HepG2 (cell line): ENCODE data around the gene CNTD1. TPM values are rescaled to one million over a fixed set of nuclear protein-coding genes. Genes with fewer than 3 reads are reported as not detected.

ENCODE experiments used
- ATAC-seq: fragments of 200-7000 bp; cut with Tn5 transposase; 3 replicates; pipeline ENCODE4 v1.9.1; 2020; ENCODE audit warnings: mild to moderate bottlenecking, moderate library complexity
- BruUV-seq: library from RNA; stranded (reverse); fragments of 400-500 nt; replicated peaks from 2 replicates; lab custom pipeline; 2021; lab: Mats Ljungman, UMichigan
- CTCF ChIA-PET: fragments of 300-600 bp; formaldehyde crosslinking; extraction: SDS; loops from one replicate; lab custom pipeline; 2021; ENCODE audit warnings: low total read pairs, inconsistent platforms, low intra/inter-chr PET ratio; lab: Yijun Ruan, JAX
- POLR2A ChIA-PET: fragments of 350-600 bp; sonication (Branson Sonifier 250); formaldehyde crosslinking; loops from one replicate; lab custom pipeline; 2020; ENCODE audit warnings: antibody characterized with exemption, inconsistent platforms; lab: Yijun Ruan, JAX
- DNase-seq: peaks from one replicate; pipeline ENCODE4 v3.0.0-alpha.2; 2015; ENCODE audit warnings: low spot score
- FAIRE-seq: peaks from 3 replicates; lab custom pipeline; 2011; peaks lifted over from hg19 to GRCh38; lab: Jason Lieb, UNC
- H2AFZ ChIP-seq: one replicate; pipeline ENCODE4 v1.6.1; 2011; ENCODE audit warnings: low read length, inconsistent platforms
- H3K27ac ChIP-seq: fragments of 300-600 bp; 3 replicates; pipeline ENCODE4 v1.8.0; 2011; ENCODE audit warnings: mixed run types, mild to moderate bottlenecking, mixed read lengths, low read length, inconsistent platforms; ENCODE audit not compliant: insufficient read depth; ENCODE audit errors: extremely low read length
- H3K27me3 ChIP-seq, 2 experiments: fragments of 200-600 bp in 1 of 2; 2 replicates in 1 of 2; 3 replicates in 1 of 2; pipeline versions ENCODE4 v1.6.0 to v1.8.0; 2011; ENCODE audit warnings: low read length in 2 of 2, mild to moderate bottlenecking in 2 of 2, moderate library complexity in 2 of 2, inconsistent platforms in 1 of 2; ENCODE audit not compliant: insufficient read depth in 2 of 2, control insufficient read depth in 1 of 2
- H3K36me3 ChIP-seq, 2 experiments: fragments of 200-600 bp in 1 of 2; replicated peaks in 1 of 2; 2 replicates in 1 of 2; 3 replicates in 1 of 2; pipeline versions ENCODE4 v1.5.1 to v1.8.0; 2011; ENCODE audit warnings: low read length in 2 of 2, inconsistent platforms in 1 of 2; ENCODE audit not compliant: insufficient read depth in 2 of 2, control insufficient read depth in 1 of 2
- H3K4me1 ChIP-seq: 2 replicates; pipeline ENCODE4 v1.5.1; 2012; ENCODE audit warnings: low read length, inconsistent platforms; ENCODE audit not compliant: insufficient read depth
- H3K4me2 ChIP-seq: 2 replicates; pipeline ENCODE4 v1.6.0; 2011; ENCODE audit warnings: low read depth, low read length, inconsistent platforms
- H3K4me3 ChIP-seq, 3 experiments: fragments of 200-600 bp in 1 of 3; sonication (generic), shearing (Covaris generic) in 1 of 3; replicated peaks in 1 of 3; 2 replicates each; pipeline ENCODE4 v1.5.1; 2011 to 2016; ENCODE audit warnings: low read length in 3 of 3, inconsistent platforms in 2 of 3, low read depth in 2 of 3, mild to moderate bottlenecking in 2 of 3, control low read depth in 1 of 3, mixed read lengths in 1 of 3; ENCODE audit not compliant: insufficient read depth in 1 of 3
- H3K79me2 ChIP-seq: one replicate; pipeline ENCODE4 v1.6.1; 2011; ENCODE audit warnings: low read length, inconsistent platforms; ENCODE audit not compliant: insufficient read depth
- H3K9ac ChIP-seq: 2 replicates; pipeline ENCODE4 v1.6.0; 2011; ENCODE audit warnings: mild to moderate bottlenecking, low read depth, low read length, inconsistent platforms; ENCODE audit not compliant: insufficient read depth
- H3K9me3 ChIP-seq: 2 replicates; pipeline ENCODE4 v1.5.1; 2012; ENCODE audit warnings: mild to moderate bottlenecking, low read length
- H4K20me1 ChIP-seq: 2 replicates; pipeline ENCODE4 v1.6.0; 2011; ENCODE audit warnings: inconsistent platforms, mild to moderate bottlenecking, low read length, moderate library complexity; ENCODE audit not compliant: insufficient read depth
- FOXK1 ChIP-seq: sonication (generic); formaldehyde crosslinking; IDR thresholded peaks from 2 replicates; pipeline ENCODE4 v1.4.0; 2020; ENCODE audit warnings: low read depth, missing genetic modification reagents, borderline replicate concordance
- KAT8 ChIP-seq: IDR thresholded peaks from 2 replicates; pipeline ENCODE4 v1.6.1; 2016; ENCODE audit warnings: missing genetic modification reagents, missing compliant biosample characterization
- MAFF ChIP-seq: IDR thresholded peaks from 2 replicates; pipeline ENCODE4 v1.6.1; 2011; ENCODE audit warnings: low read depth, low read length, improper control_type of control experiment
- MAFK ChIP-seq, 2 experiments: IDR thresholded peaks in 1 of 2; conservative IDR thresholded peaks in 1 of 2; 2 replicates each; pipeline ENCODE4 v1.6.1; 2011; ENCODE audit warnings: improper control_type of control experiment in 2 of 2, low read length in 2 of 2
- SOX5 ChIP-seq: IDR thresholded peaks from 2 replicates; pipeline ENCODE4 v1.6.1; 2016; ENCODE audit warnings: borderline replicate concordance
- ZMYM2 ChIP-seq: sonication (generic); formaldehyde crosslinking; IDR thresholded peaks from 2 replicates; pipeline ENCODE4 v1.8.0; 2022; ENCODE audit warnings: mild to moderate bottlenecking, missing genetic modification reagents
- ZNF326 ChIP-seq: sonication (generic); formaldehyde crosslinking; IDR thresholded peaks from 2 replicates; pipeline ENCODE4 v1.4.0; 2020; ENCODE audit warnings: missing genetic modification reagents, borderline replicate concordance
- ZNF878 ChIP-seq: sonication (generic); formaldehyde crosslinking; IDR thresholded peaks from 2 replicates; pipeline ENCODE4 v1.8.1; 2023; ENCODE audit warnings: mild to moderate bottlenecking, missing genetic modification reagents, moderate library complexity
- WGBS: methylation state at CpG from one replicate; pipeline ENCODE4 v1.1.6; 2017; ENCODE audit warnings: low lambda C conversion rate; 5-methylcytosine and 5-hydroxymethylcytosine counted together
- in situ Hi-C: cut with HindIII; loops from 2 replicates; pipeline ENCODE4 v1.10.0; 2017; ENCODE audit warnings: low pct_unique_long_range_greater_than_20kb; ENCODE audit not compliant: extremely low pct_ligation_motif_present
- intact Hi-C: fragments of 100-400 bp; cut with micrococcal nuclease; formaldehyde crosslinking; loops from one replicate; pipeline ENCODE4 v1.10.0; 2022; ENCODE audit not compliant: unreplicated experiment
- polyA plus RNA-seq, 8 experiments: library from polyadenylated mRNA; depleted of rRNA in 3 of 8; stranded (reverse) in 7 of 8; unstranded in 1 of 8; fragments of >200 nt; fragmentation: Illumina TruSeq in 4 of 8; extraction: Trizol in 4 of 8; gene quantifications; 2 replicates each; pipeline versions ENCODE4 v1.2.1 to v1.2.3, GENCODE V29; 2011 to 2016; ENCODE audit warnings: low read depth in 4 of 8, missing spikeins in 1 of 8, mixed read lengths in 1 of 8; ENCODE audit not compliant: insufficient read depth in 1 of 8
- total RNA-seq, 5 experiments: library from RNA; depleted of rRNA; stranded (reverse); fragments of >200 nt; fragmentation: Illumina TruSeq; extraction: Trizol; gene quantifications; 2 replicates each; pipeline ENCODE4 v1.2.3, GENCODE V29; 2016; ENCODE audit warnings: low read depth in 1 of 5

The CNTD1 gene
- total and polyA plus RNA-seq, 2 of the 13 experiments (the other 11 are each of a cell fraction or from before 2014, with no cell fraction given) = 0.11 to 0.15 TPM

GRCh38 chr17:42775534-42776098 is 23.0 kb upstream of the CNTD1 start (continued):
- no peak for TF ChIP-seq ZMYM2 (CRISPR knock-in tag)
- TF ChIP-seq FOXK1 (CRISPR knock-in tag) = peak; percentile 52; the same call in 1 of the 2 replicates
- TF ChIP-seq SOX5 (CRISPR knock-in tag) = peak; percentile 69
- TF ChIP-seq KAT8 = 0 out of 2 replicates have a peak, but pooled peaks have one; percentile 19

GRCh38 chr17:42778570-42778969 is 20.1 kb upstream of the CNTD1 start:
- no peak for DNase-seq
- TF ChIP-seq MAFF (peak; percentile 51), MAFK (conservative IDR thresholded peaks at IDR 0.05 in 1 of 2, IDR thresholded peaks at IDR 0.05 in 1 of 2; ENCODE audit: low read length in 2 of 2) (peak; percentile 58 to 62), ZNF878 (0 out of 2 replicates have a peak, but pooled peaks have one; percentile 33), KAT8 (no peak), ZNF326 (CRISPR knock-in tag) (no peak)
- no peak overlapping the region; the same call in 1 of the 2 replicates for H3K9ac ChIP-seq
- H3K79me2 ChIP-seq = peaks cover 42% of the 10 kb centered on the region
- 94% methylated on average over 5 of the region's 5 CpGs for WGBS
- ATAC-seq = no peak
- intact Hi-C loops (no loop called here), in situ Hi-C loops (no loop called here)
- peaks cover 11 to 28% of the 10 kb centered on the region in 2 experiments; a peak in 4 of 5 replicates for H3K36me3 ChIP-seq
- H4K20me1 ChIP-seq = peaks cover 4% of the 10 kb centered on the region; the same call in 1 of the 2 replicates
- CTCF ChIA-PET = no interaction called here
- no TSS peak for BruUV-seq
- POLR2A ChIA-PET = interaction anchor here (0.9 to 8.4 kb wide), 8 partner anchors 14 to 55 kb away, joined by 3 to 278 read pairs (median 30); partner anchors contain the start of genes BECN1, CNTD1, COA3 and EZH1
- no peaks in the 10 kb centered on the region; a peak in 1 of 5 replicates for H3K27me3 ChIP-seq
- H3K4me1 ChIP-seq = peaks cover 77% of the 10 kb centered on the region
- H3K9me3 ChIP-seq = no peaks in the 10 kb centered on the region
- no peak for FAIRE-seq
- no peak overlapping the region for H3K4me3 ChIP-seq
- no peak overlapping the region for H2AFZ ChIP-seq
- no peak overlapping the region for H3K4me2 ChIP-seq
- peak overlapping the region; percentile 98 for H3K27ac ChIP-seq
